Loucy (cell line): ENCODE measurements around the gene ZNF282.

Source experiments
- H2AFZ ChIP-seq: fragments of 200-600 bp; sonication (generic); 2 replicates; pipeline ENCODE4 v1.6.0; 2016; ENCODE audit warnings: antibody characterized with exemption, mild to moderate bottlenecking, low read length, moderate library complexity
- H3F3A ChIP-seq: fragments of 200-600 bp; 2 replicates; pipeline ENCODE4 v1.6.0; 2016; ENCODE audit warnings: antibody characterized with exemption, low read depth, mild to moderate bottlenecking
- H3K27me3 ChIP-seq: fragments of 200-600 bp; sonication (generic); 2 replicates; pipeline ENCODE4 v1.6.1; 2014; ENCODE audit warnings: low read length, mild to moderate bottlenecking; ENCODE audit not compliant: insufficient read depth, poor library complexity, severe bottlenecking
- H3K36me3 ChIP-seq: fragments of 200-600 bp; sonication (generic); 2 replicates; pipeline ENCODE4 v1.6.1; 2016; ENCODE audit warnings: low read length; ENCODE audit not compliant: insufficient read depth
- H3K4me1 ChIP-seq: fragments of 200-600 bp; sonication (generic); 2 replicates; pipeline ENCODE4 v1.5.1; 2014; ENCODE audit warnings: low read length, mild to moderate bottlenecking; ENCODE audit not compliant: insufficient read depth, poor library complexity, severe bottlenecking
- H3K4me2 ChIP-seq: fragments of 200-600 bp; sonication (generic); 2 replicates; pipeline ENCODE4 v1.6.0; 2014; ENCODE audit warnings: antibody characterized with exemption, low read length, low read depth, mild to moderate bottlenecking; ENCODE audit not compliant: poor library complexity, severe bottlenecking
- H3K4me3 ChIP-seq: fragments of 200-600 bp; sonication (generic); 2 replicates; pipeline ENCODE4 v1.5.1; 2014; ENCODE audit warnings: low read length, mild to moderate bottlenecking, mixed read lengths; ENCODE audit not compliant: poor library complexity, severe bottlenecking
- H3K79me2 ChIP-seq: fragments of 200-600 bp; sonication (generic); 2 replicates; pipeline ENCODE4 v1.6.1; 2014; ENCODE audit warnings: low read length; ENCODE audit not compliant: insufficient read depth
- H3K9ac ChIP-seq: fragments of 200-600 bp; sonication (generic); 2 replicates; pipeline ENCODE4 v1.6.0; 2014; ENCODE audit warnings: mild to moderate bottlenecking, low read depth, low read length, moderate library complexity; ENCODE audit not compliant: poor library complexity, severe bottlenecking
- H3K9me2 ChIP-seq: fragments of 200-600 bp; sonication (generic); replicated peaks from 2 replicates; pipeline ENCODE4 v1.6.1; 2016; ENCODE audit warnings: low read depth, low read length, mixed read lengths
- H3K9me3 ChIP-seq: fragments of 200-600 bp; sonication (generic); 2 replicates; pipeline ENCODE4 v1.6.1; 2014; ENCODE audit warnings: mild to moderate bottlenecking, antibody characterized with exemption, low read length, low read depth; ENCODE audit not compliant: insufficient read depth
- H4K20me1 ChIP-seq: fragments of 200-600 bp; sonication (generic); 2 replicates; pipeline ENCODE4 v1.6.0; 2014; ENCODE audit warnings: antibody characterized with exemption, low read length, mild to moderate bottlenecking; ENCODE audit not compliant: insufficient read depth, poor library complexity, severe bottlenecking
- CTCF ChIP-seq: fragments of 200-600 bp; sonication (generic); conservative IDR thresholded peaks from 2 replicates; pipeline ENCODE4 v1.5.1; 2014; ENCODE audit warnings: mild to moderate bottlenecking, antibody characterized with exemption, low read length
- EZH2phosphoT487 ChIP-seq: fragments of 200-600 bp; IDR thresholded peaks from 2 replicates; pipeline ENCODE4 v1.6.1; 2018; ENCODE audit warnings: antibody characterized with exemption, mild to moderate bottlenecking, moderate library complexity, borderline replicate concordance

ZNF282 gene

GRCh38 chr7:149181450-149181790 is 13.9 kb upstream of the ZNF282 start:
- no peaks in the 10 kb centered on the region for H3K79me2 ChIP-seq
- TF ChIP-seq EZH2phosphoT487: no peak
- peaks cover 49% of the 10 kb centered on the region; the same call in 1 of the 2 replicates for H3K36me3 ChIP-seq
- no peaks in the 10 kb centered on the region for H3K4me1 ChIP-seq
- H3K4me2 ChIP-seq: no peak overlapping the region
- no peaks in the 10 kb centered on the region for H3K9me2 ChIP-seq
- no peak overlapping the region for H3K9ac ChIP-seq
- no peak overlapping the region for H3K4me3 ChIP-seq
- H3F3A ChIP-seq: no peaks in the 10 kb centered on the region
- H3K9me3 ChIP-seq: no peaks in the 10 kb centered on the region
- no peaks in the 10 kb centered on the region for H3K27me3 ChIP-seq
- no peaks in the 10 kb centered on the region for H4K20me1 ChIP-seq
- no peak overlapping the region for H2AFZ ChIP-seq

GRCh38 chr7:149184274-149184673 is 11.1 kb upstream of the ZNF282 start:
- no peak overlapping the region for H3K4me3 ChIP-seq
- no peak for TF ChIP-seq EZH2phosphoT487
- H3K9me3 ChIP-seq: no peaks in the 10 kb centered on the region
- H3K79me2 ChIP-seq: no peaks in the 10 kb centered on the region
- peaks cover 25% of the 10 kb centered on the region; the same call in 1 of the 2 replicates for H3K36me3 ChIP-seq
- no peaks in the 10 kb centered on the region for H3F3A ChIP-seq
- no peak overlapping the region for H2AFZ ChIP-seq
- no peaks in the 10 kb centered on the region for H3K4me1 ChIP-seq
- no peak overlapping the region for H3K9ac ChIP-seq
- no peaks in the 10 kb centered on the region for H4K20me1 ChIP-seq
- no peak overlapping the region for H3K4me2 ChIP-seq
- no peaks in the 10 kb centered on the region for H3K9me2 ChIP-seq
- H3K27me3 ChIP-seq: no peaks in the 10 kb centered on the region

GRCh38 chr7:149188213-149188612 is 7.1 kb upstream of the ZNF282 start:
- Histone ChIP-seq H3K9me2 (no peaks in the 10 kb centered on the region), H3K9ac (no peak overlapping the region), H3K4me1 (no peaks in the 10 kb centered on the region), H3K36me3 (no peaks in the 10 kb centered on the region), H2AFZ (no peak overlapping the region), H3F3A (no peaks in the 10 kb centered on the region), H3K4me3 (no peak overlapping the region), H3K4me2 (no peak overlapping the region), H3K9me3 (no peaks in the 10 kb centered on the region), H3K27me3 (no peaks in the 10 kb centered on the region), H4K20me1 (no peaks in the 10 kb centered on the region), H3K79me2 (no peaks in the 10 kb centered on the region)
- TF ChIP-seq CTCF: no peak

- no peaks in the 10 kb centered on the region for H3F3A ChIP-seq
- H4K20me1 ChIP-seq: no peaks in the 10 kb centered on the region
- H3K4me2 ChIP-seq: no peak overlapping the region
These were observed 6.6 kb upstream of the ZNF282 start for GRCh38 chr7:149188637-149189259.

More at GRCh38 chr7:149188637-149189259, 6.6 kb upstream of the ZNF282 start:
- TF ChIP-seq CTCF: no peak
- TF ChIP-seq EZH2phosphoT487: no peak
- Histone ChIP-seq H3K9me2 (no peaks in the 10 kb centered on the region), H2AFZ (no peak overlapping the region), H3K4me1 (no peaks in the 10 kb centered on the region), H3K9me3 (no peaks in the 10 kb centered on the region), H3K9ac (no peak overlapping the region), H3K79me2 (no peaks in the 10 kb centered on the region), H3K27me3 (no peaks in the 10 kb centered on the region), H3K36me3 (no peaks in the 10 kb centered on the region), H3K4me3 (no peak overlapping the region)
